Smooth muscle cell (in vitro differentiated cells): Measurements from ENCODE around the gene OR5AN1. TPM values are rescaled to one million over a fixed set of nuclear protein-coding genes. Genes with fewer than 3 reads are reported as not detected.

Source experiments
- DNase-seq: peaks from one replicate; lab custom pipeline; 2025; ENCODE audit not compliant: unreplicated experiment; lab: John Stamatoyannopoulos, UW
- H2AFZ ChIP-seq: fragments of 200-600 bp; sonication (generic); 2 replicates; pipeline ENCODE4 v1.6.0; 2016; ENCODE audit warnings: antibody characterized with exemption, low read depth, mild to moderate bottlenecking
- H3F3A ChIP-seq: fragments of 200-600 bp; sonication (generic); 2 replicates; pipeline ENCODE4 v1.6.0; 2017; ENCODE audit warnings: antibody characterized with exemption, low read depth
- H3K27ac ChIP-seq: fragments of 200-600 bp; sonication (generic); 2 replicates; pipeline ENCODE4 v1.5.1; 2016; ENCODE audit warnings: low read depth, mild to moderate bottlenecking
- H3K27me3 ChIP-seq: fragments of 200-600 bp; sonication (generic); 2 replicates; pipeline ENCODE4 v1.6.1; 2016; ENCODE audit warnings: low read depth, mild to moderate bottlenecking
- H3K36me3 ChIP-seq: fragments of 200-600 bp; sonication (generic); 2 replicates; pipeline ENCODE4 v1.5.1; 2016; ENCODE audit warnings: low read depth
- H3K4me1 ChIP-seq: fragments of 200-600 bp; sonication (generic); 2 replicates; pipeline ENCODE4 v1.5.1; 2016; ENCODE audit warnings: low read depth
- H3K4me2 ChIP-seq: fragments of 200-600 bp; sonication (generic); 2 replicates; pipeline ENCODE4 v1.6.0; 2016; ENCODE audit warnings: mild to moderate bottlenecking
- H3K4me3 ChIP-seq: fragments of 200-600 bp; sonication (generic); 2 replicates; pipeline ENCODE4 v1.5.1; 2016; ENCODE audit warnings: mild to moderate bottlenecking
- H3K79me2 ChIP-seq: fragments of 200-600 bp; sonication (generic); 2 replicates; pipeline ENCODE4 v1.6.0; 2016; ENCODE audit warnings: low read depth, mild to moderate bottlenecking
- H3K9ac ChIP-seq: fragments of 200-600 bp; sonication (generic); 2 replicates; pipeline ENCODE4 v1.6.0; 2016; ENCODE audit warnings: low read depth
- H3K9me3 ChIP-seq: fragments of 200-600 bp; sonication (generic); replicated peaks from 2 replicates; pipeline ENCODE4 v1.5.1; 2016; ENCODE audit warnings: low read depth
- H4K20me1 ChIP-seq: fragments of 200-600 bp; sonication (generic); 2 replicates; pipeline ENCODE4 v1.6.0; 2016; ENCODE audit warnings: low read depth
- WGBS: methylation state at CpG from one replicate; pipeline ENCODE4 v1.1.7; 2016; ENCODE audit warnings: low lambda C conversion rate; 5-methylcytosine and 5-hydroxymethylcytosine counted together
- polyA plus RNA-seq: library from polyadenylated mRNA; unstranded; fragments of >200 nt; fragmentation: Nextera tagmentation; extraction: Ambion mirVana; gene quantifications from 2 replicates; pipeline ENCODE4 v1.2.1, GENCODE V29; 2016
- total RNA-seq: library from RNA; depleted of rRNA; stranded (reverse); fragments of >200 nt; gene quantifications from 2 replicates; pipeline ENCODE4 v1.2.3, GENCODE V29; 2014
- TF ChIP-seq, protein P1 (sequence below): fragments of 200-600 bp; sonication (generic); IDR thresholded peaks from 2 replicates; pipeline ENCODE4 v1.5.1; 2017; ENCODE audit warnings: borderline replicate concordance, mild to moderate bottlenecking, antibody characterized with exemption; ENCODE audit not compliant: insufficient read depth, poor library complexity, severe bottlenecking

Gene OR5AN1
- total and polyA plus RNA-seq, 2 experiments from 2014 or later, result not detected

DNA sequence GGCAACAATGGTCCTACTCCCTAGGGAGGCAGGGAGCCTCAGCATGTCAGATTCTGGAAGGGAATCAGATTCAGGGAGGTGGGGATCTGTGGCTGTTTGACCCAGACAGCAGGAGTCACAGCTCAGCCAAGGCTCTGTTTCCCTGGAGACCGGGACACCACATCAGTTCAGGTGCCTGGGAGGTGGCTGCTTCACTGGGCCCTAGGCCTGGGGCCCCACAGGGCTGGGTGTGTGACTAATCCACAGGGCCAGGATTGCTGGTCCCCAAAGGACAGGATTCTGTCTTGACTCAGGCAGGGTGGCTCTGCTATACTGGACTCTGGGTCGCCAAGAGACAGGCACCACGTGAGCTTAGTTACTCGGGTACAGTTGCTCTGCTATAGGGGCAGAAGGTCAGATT is 3.5 kb upstream of the OR5AN1 start:
- H3K27me3 ChIP-seq, result no peaks in the 10 kb centered on the region
- H3K4me3 ChIP-seq, result no peak overlapping the region
- H3K9ac ChIP-seq, result no peak overlapping the region
- no peaks in the 10 kb centered on the region for H3K36me3 ChIP-seq
- H3K4me2 ChIP-seq, result no peak overlapping the region
- 77% methylated on average over 4 of the region's 4 CpGs for WGBS
- no peaks in the 10 kb centered on the region for H3F3A ChIP-seq
- no peaks in the 10 kb centered on the region for H3K4me1 ChIP-seq
- TF ChIP-seq, protein P1, sequence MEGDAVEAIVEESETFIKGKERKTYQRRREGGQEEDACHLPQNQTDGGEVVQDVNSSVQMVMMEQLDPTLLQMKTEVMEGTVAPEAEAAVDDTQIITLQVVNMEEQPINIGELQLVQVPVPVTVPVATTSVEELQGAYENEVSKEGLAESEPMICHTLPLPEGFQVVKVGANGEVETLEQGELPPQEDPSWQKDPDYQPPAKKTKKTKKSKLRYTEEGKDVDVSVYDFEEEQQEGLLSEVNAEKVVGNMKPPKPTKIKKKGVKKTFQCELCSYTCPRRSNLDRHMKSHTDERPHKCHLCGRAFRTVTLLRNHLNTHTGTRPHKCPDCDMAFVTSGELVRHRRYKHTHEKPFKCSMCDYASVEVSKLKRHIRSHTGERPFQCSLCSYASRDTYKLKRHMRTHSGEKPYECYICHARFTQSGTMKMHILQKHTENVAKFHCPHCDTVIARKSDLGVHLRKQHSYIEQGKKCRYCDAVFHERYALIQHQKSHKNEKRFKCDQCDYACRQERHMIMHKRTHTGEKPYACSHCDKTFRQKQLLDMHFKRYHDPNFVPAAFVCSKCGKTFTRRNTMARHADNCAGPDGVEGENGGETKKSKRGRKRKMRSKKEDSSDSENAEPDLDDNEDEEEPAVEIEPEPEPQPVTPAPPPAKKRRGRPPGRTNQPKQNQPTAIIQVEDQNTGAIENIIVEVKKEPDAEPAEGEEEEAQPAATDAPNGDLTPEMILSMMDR, result no peak
- no peak overlapping the region for H2AFZ ChIP-seq
- DNase-seq, result no peak
- no peak overlapping the region for H3K27ac ChIP-seq
- no peaks in the 10 kb centered on the region for H3K79me2 ChIP-seq
- H4K20me1 ChIP-seq, result no peaks in the 10 kb centered on the region
- no peaks in the 10 kb centered on the region for H3K9me3 ChIP-seq

DNA sequence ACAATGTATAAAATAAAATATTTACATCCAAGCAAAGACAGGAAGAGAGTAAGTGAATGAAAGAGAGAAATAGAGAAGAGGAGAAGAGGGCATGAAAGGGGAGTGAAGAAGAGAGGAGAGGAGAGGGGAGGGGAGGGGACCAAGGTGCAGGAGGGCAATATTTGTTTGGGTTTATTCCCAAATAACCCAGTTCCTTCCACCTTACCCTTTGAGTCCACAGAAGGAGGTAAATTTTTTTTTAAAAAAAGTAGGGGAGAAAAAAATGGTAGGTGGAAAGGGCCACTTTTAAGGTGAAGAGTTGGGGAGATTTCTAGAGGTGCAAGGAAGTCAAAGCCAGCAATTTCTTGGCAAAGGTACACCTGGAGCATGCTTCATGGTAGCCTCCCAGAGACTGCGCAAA is 2.1 kb upstream of the OR5AN1 start:
- Histone ChIP-seq H3K9ac (no peak overlapping the region), H3K4me3 (no peak overlapping the region), H2AFZ (no peak overlapping the region), H3K27ac (no peak overlapping the region), H3F3A (no peaks in the 10 kb centered on the region), H4K20me1 (no peaks in the 10 kb centered on the region), H3K9me3 (no peaks in the 10 kb centered on the region), H3K36me3 (no peaks in the 10 kb centered on the region), H3K4me2 (no peak overlapping the region), H3K4me1 (no peaks in the 10 kb centered on the region), H3K79me2 (no peaks in the 10 kb centered on the region), H3K27me3 (no peaks in the 10 kb centered on the region)
- 100% methylated on average over 1 of the region's 1 CpG for WGBS
- no peak for DNase-seq
- TF ChIP-seq, protein P1, result no peak

DNA sequence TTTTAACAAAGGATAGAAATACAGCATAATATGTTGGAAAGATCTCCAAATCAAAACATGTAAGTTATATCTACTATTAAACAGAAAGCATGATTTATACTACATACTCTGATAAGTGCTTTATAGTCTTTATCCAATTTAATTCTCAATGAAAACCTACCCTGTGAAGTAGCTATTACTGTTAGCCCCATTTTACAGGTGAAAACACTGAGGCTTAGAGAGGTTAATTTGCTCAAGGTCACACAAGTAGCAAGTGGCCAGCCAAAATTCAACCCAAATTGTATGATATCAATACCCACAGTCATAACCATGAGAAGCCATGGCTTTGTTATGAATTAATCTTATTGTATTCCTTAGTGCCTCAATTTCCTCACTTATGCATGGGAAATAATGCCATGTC is 675 bp upstream of the OR5AN1 start:
- H3F3A ChIP-seq, result no peaks in the 10 kb centered on the region
- no peaks in the 10 kb centered on the region for H3K79me2 ChIP-seq
- DNase-seq, result no peak
- no peak overlapping the region for H3K4me2 ChIP-seq
- H3K4me1 ChIP-seq, result no peaks in the 10 kb centered on the region
- no peaks in the 10 kb centered on the region for H3K36me3 ChIP-seq
- no peaks in the 10 kb centered on the region for H4K20me1 ChIP-seq
- H2AFZ ChIP-seq, result no peak overlapping the region
- TF ChIP-seq, protein P1, result no peak
- H3K9ac ChIP-seq, result no peak overlapping the region
- H3K4me3 ChIP-seq, result no peak overlapping the region
- H3K27ac ChIP-seq, result no peak overlapping the region
- H3K9me3 ChIP-seq, result no peaks in the 10 kb centered on the region
- H3K27me3 ChIP-seq, result no peaks in the 10 kb centered on the region

DNA sequence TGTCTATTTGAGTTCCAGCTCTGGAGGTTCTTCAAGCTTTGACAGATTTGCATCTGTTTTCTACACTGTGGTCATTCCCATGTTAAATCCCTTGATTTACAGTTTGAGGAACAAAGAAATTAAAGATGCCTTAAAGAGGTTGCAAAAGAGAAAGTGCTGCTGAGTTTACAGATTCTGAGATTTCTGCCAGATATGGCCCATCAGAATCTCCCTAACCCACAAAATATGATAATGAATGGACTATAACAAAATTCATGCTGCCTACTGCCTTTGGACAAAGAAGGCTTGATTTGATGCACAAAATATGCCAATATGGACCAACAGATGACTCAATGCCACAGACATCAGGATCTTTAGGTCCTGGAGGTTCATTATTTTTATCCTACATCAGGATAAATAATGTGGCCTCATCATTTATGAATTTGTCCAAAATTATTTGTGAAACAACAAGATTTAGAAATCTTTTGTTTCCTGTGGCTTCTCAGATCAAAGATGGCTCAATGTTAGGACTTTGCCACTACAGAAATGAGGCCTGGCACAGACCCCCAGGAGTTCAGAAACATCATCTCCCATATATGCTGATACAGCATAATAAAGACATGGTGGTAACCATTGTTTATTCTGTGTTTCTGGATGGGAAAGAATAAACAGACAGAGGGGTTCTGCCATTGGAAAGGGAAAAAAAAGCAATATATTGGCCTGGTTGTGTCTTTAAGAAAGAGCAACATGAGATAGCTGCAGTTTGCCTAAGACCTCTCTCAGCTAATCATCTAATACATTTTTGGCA is 6.7 kb downstream of the OR5AN1 start:
- no peaks in the 10 kb centered on the region for H3K4me1 ChIP-seq
- H3K27ac ChIP-seq, result no peak overlapping the region
- no peak for DNase-seq
- H3K36me3 ChIP-seq, result no peaks in the 10 kb centered on the region
- no peaks in the 10 kb centered on the region for H3K9me3 ChIP-seq
- H4K20me1 ChIP-seq, result no peaks in the 10 kb centered on the region
- no peaks in the 10 kb centered on the region for H3K27me3 ChIP-seq
- no peak overlapping the region for H3K9ac ChIP-seq
- H3K4me3 ChIP-seq, result no peak overlapping the region
- TF ChIP-seq, protein P1, result no peak
- H2AFZ ChIP-seq, result no peak overlapping the region
- no peaks in the 10 kb centered on the region for H3K79me2 ChIP-seq
- H3F3A ChIP-seq, result no peaks in the 10 kb centered on the region
- H3K4me2 ChIP-seq, result no peak overlapping the region
